Mucosa of gallbladder (tissue), 1 donor: ENCODE data around the gene HHLA2. TPM values are rescaled to one million over a fixed set of nuclear protein-coding genes. Genes with fewer than 3 reads are reported as not detected.

ENCODE experiments used
- total RNA-seq: library from RNA; stranded (reverse); gene quantifications from one replicate; pipeline ENCODE4 v1.2.1, GENCODE V29; 2021
- donor health status: DM: no; HTN: no; CAD: no.

HHLA2 gene
- total RNA-seq, 1 donor from 2014 or later: 69.1 TPM

Other genes starting within 250 kb of the HHLA2 start
- gene CD47, start 205.5 kb upstream of the HHLA2 start, total RNA-seq: 96.4 TPM
- 51.1 TPM for gene IFT57, start 74.1 kb upstream of the HHLA2 start, total RNA-seq
- not detected for gene MYH15, start 214.0 kb downstream of the HHLA2 start, total RNA-seq